Activated T-cell treated with anti-CD3 and anti-CD28 coated beads, Interleukin-2, amount 50 U/mL, for 48 hours (primary cell): Measurements from ENCODE around the gene GPR161.
"Not testable (repeated sequence)": the region's sequence is repeated elsewhere in the genome, so short reads cannot be mapped to it uniquely, and the experiment has no call there.

Source experiments
- DNase-seq, 2 experiments: peaks; one replicate each; pipeline ENCODE4 v3.0.0-alpha.2; 2020

The GPR161 gene

GRCh38 chr1:168085401-168085872 lies 51.3 kb downstream of the GPR161 start:
- DNase-seq, result peak in 1 of 2 experiments; percentile 15

GRCh38 chr1:168084396-168085231 lies 52.1 kb downstream of the GPR161 start:
- peak; percentile 76 to 80 for DNase-seq

DNA sequence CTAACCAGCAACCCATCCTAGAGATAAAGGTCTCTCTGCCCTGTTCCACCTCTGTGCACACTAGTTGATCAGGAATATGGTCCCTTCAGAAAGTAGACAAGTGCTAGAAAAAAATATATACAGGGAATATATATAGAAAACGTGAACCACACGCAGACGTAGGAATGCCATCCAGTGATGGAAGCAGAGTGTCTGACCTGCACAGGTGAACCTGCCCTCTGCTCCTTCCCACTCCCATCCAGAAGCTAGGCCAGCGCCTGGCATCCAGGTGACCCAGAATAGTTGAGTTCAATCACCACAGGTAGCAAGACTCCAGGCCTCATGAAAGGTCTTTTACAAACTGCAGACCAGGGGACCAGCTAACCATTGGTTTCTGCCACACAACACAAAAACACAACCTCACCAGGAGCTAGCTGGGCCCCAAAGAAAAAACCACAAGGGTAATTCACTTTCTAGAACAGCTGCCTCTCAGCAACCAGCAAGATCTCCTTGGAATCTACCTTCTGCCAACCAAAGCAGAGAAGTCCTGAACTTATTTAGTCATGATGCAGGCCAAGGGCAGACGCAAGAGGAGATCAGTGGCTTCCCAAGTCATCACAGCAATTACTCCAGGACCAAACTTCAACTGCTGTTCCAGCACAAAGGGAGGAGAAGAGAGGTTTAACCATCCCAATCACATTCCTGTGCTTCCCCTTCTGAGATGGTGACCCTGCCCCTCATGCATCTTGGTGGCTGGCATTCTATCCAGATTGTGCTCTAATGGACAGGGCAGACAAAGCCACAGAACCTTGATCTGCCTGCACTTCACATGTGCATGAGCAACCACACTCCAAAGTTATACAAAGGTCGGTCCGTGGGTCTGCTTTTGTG lies 53.0 kb downstream of the GPR161 start:
- peak in 1 of 2 experiments; percentile 11 for DNase-seq

- DNase-seq, result peak; percentile 80 to 81
Observed at GRCh38 chr1:168082008-168082876, 54.5 kb downstream of the GPR161 start.

DNA sequence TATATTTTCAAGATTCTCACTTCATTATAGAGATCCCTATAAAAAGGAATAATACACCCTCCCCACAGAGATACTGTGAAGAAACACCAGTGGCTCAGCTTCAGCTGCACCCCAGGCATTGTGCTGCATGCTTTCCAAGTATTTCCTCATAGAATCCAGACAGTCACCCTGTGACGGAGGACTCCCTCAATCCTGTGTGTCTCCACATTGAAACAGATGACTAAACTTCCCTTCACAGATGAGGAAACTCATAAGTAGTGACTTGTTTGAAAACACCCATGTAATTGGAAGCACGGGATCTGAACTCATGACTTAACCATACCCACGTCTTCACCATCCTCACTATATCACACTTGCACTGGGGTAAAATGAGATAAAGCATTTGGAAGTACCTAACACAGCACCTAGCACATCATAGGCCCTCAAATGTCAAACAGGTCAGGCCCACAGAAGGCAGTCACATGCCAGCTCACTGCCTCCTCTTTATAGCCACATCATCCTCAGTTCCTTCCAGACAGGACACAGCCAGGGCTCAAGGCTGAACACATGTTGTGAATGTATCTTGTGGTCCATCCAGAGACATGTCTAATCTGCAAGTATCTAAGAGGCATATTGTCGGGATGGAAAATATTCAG lies 55.2 kb downstream of the GPR161 start:
- peak in 1 of 2 experiments; percentile 9 for DNase-seq

DNA sequence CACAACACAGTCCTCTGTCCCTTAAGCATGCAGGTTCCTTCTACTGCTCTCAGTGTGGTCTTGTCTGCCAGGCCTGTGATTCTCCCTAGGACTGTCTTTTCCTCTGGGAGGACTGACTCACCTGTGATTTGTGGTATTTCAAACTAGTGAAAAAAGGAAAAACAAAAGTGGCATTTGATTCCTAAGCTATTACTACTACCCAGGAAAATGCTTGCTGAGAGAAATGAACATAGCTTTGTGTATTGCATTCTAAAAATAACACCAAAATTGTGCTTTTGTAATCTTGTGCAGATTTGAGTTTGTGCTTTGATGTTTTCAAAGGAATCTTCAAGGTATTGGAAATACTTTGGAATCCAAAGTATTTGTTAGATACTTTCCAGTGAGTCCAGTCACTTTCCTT lies 57.0 kb downstream of the GPR161 start:
- DNase-seq, result no peak

GRCh38 chr1:168069384-168069783 lies 67.3 kb downstream of the GPR161 start:
- no peak for DNase-seq

- DNase-seq, result no peak
Observed at GRCh38 chr1:168065506-168065905, 71.2 kb downstream of the GPR161 start.

DNA sequence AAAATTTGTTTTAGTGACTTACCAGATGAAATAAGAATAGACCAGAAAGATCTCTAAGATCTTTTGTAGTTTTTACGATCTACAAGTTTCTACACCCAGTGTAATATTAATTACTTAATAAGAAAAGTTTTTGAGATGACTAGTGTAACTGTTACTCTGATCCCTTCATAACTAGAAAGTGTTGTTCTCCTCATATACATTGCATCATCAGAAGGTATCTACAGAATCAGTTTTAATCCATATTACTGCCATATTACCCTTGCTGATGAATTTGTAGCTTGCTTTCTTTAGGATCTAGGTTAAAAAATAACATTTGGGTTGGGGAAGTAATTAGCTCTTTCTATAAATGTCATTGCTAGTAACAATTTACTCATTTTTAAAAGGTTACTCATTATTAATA lies 72.5 kb downstream of the GPR161 start:
- no peak for DNase-seq

GRCh38 chr1:168057921-168058320 lies 78.8 kb downstream of the GPR161 start:
- DNase-seq, result no peak

GRCh38 chr1:168057355-168057754 lies 79.4 kb downstream of the GPR161 start:
- DNase-seq, result no peak

DNA sequence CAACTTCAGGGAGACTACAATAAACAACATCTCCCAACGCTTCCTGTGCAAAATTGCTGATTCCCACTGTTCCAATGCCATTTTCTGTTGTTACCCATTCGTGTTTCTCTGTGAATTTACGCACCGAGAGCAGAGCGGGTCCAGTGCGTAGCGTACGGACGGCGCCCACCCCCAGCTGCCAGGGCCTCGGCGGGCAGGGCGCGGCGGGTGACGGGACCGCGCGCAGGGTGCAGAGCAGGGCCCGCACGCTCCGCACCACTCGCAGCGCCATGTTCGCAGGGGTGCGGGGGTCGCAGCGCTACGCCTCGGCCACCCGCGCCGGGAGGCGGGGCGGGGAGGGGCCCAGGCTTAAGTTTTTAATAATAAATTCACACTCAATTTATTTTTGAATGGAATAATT lies 80.6 kb downstream of the GPR161 start:
- DNase-seq, result not testable (repeated sequence)

- no peak for DNase-seq
Observed at GRCh38 chr1:168054117-168054516, 82.6 kb downstream of the GPR161 start.

GRCh38 chr1:168053681-168054080 lies 83.0 kb downstream of the GPR161 start:
- DNase-seq, result no peak

DNA sequence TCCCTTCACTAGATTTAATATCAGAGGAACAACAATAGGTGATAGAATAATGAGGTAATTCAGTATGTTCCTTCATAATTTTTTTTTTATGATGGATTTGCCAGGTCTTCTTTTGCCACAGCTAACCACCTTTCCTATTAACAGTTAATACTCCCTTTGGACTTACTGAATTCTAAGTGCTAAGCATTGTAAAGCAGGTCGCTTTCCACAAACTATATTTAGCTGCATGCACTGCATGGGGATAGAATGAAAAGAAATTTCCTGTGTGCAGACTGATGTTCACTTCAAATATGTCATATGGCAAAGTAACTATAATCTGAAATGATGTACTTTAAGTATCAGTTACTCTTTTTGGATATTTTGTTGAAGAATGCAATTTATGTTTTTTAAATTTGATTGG lies 85.8 kb downstream of the GPR161 start:
- no peak for DNase-seq

DNA sequence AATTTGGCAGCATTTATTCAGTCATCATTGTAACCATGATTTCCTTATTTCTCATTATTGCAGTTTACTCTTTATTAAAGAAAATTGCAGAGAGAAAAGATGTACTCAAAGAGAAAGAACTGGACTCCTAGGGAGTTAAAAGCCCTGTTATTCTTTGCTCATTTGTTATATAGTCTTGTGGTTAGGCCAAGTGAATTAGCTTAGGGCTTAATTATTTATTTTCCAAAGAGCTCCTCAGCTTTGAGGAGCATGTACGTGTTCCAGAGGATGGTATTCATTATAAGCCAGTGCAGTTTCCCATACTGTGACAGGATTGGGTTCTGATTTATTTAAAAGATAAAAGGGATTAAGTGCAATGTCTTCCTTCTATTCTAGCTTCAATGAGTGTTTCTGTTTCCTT lies 86.4 kb downstream of the GPR161 start:
- DNase-seq, result no peak

- DNase-seq, result no peak
Observed at GRCh38 chr1:168045311-168045710, 91.4 kb downstream of the GPR161 start.

GRCh38 chr1:168042362-168042761 lies 94.4 kb downstream of the GPR161 start:
- DNase-seq, result no peak

GRCh38 chr1:168035345-168035744 lies 101.4 kb downstream of the GPR161 start:
- DNase-seq, result no peak

DNA sequence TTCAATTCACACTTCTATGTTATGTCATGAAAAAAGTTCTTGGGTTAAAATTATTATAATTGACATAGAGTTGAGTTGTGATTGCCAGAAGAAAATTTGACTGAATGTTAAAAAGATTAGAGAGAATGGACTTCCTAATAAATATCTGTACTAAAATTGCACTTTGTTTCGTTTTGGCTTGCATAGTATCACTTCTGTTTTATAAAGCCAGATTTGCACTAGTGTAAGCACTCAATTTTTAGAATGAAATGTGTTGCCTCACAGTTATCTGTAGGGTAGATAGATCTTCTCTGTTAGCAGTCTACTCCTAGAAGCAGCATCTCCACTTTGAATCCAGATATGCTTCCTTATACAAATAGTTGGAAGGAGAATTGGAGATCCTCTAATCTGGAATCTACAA lies 104.7 kb downstream of the GPR161 start:
- DNase-seq, result no peak

DNA sequence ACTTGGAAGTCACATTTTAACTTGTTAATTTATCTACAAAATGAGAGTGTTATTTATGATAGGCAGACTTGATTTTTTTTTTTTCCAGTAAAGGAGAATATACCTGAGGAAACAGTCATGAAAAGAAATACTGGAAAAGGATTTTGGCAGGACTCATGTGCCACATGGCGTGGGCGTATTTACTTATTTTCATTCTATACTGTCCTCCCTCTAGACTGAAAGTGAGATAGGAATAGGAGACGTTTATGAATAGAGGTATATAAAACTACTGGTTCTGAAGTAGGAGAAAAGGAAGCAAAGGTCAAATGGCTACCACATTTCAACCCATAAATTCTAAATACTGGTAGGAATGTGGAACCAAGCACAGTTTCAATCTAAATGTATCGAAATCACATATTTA lies 105.1 kb downstream of the GPR161 start:
- DNase-seq, result no peak

DNA sequence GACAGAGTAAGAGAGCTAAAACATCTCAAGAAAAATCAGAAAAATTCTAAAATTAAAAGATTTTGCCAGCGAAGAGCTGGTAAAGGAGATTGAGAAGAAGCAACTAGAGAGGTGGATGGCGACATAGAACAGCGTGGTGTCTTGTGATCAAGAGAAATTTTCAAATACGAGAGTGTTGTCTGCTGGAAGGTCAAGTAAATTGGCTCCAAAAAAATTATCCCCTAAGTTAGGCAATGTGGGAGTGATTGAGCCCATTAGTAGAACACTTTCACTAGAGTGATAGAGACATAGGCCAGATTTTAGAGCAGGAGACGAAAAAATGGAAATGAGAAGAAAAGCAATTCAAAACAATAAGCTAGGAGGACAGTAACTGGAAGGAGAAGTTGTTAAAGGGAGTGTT lies 105.5 kb downstream of the GPR161 start:
- DNase-seq, result no peak
